K562 (cell line): ENCODE measurements around the gene TMC1. TPM values are rescaled to one million over a fixed set of nuclear protein-coding genes. Genes with fewer than 3 reads are reported as not detected.

ENCODE experiments used
- ATAC-seq: fragments of 200-7000 bp; cut with Tn5 transposase; 3 replicates; pipeline ENCODE4 v1.9.1; 2020; ENCODE audit warnings: moderate library complexity
- BruUV-seq: library from RNA; stranded (reverse); fragments of 400-500 nt; replicated peaks from 2 replicates; lab custom pipeline; 2021; lab: Mats Ljungman, UMichigan
- CTCF ChIA-PET: fragments of 300-600 bp; formaldehyde crosslinking; extraction: SDS; loops from one replicate; lab custom pipeline; 2021; ENCODE audit warnings: low intra/inter-chr PET ratio; lab: Yijun Ruan, JAX
- POLR2A ChIA-PET: fragments of 300-600, 350-650 bp; sonication (Branson Sonifier 250); formaldehyde crosslinking; extraction: SDS; loops from one replicate; lab custom pipeline; 2021; ENCODE audit warnings: antibody characterized with exemption, inconsistent platforms; lab: Yijun Ruan, JAX
- DNase-seq, 4 experiments: peaks; one replicate each; pipeline versions ENCODE4 v3.0.0 to v3.0.0-alpha.2; 2011 to 2018; ENCODE audit warnings: low spot score in 3 of 4, mixed read lengths in 3 of 4; ENCODE audit errors: extremely low read depth in 1 of 4
- FAIRE-seq: peaks from 2 replicates; lab custom pipeline; 2011; peaks lifted over from hg19 to GRCh38; lab: Jason Lieb, UNC
- H2AFZ ChIP-seq: 2 replicates; pipeline ENCODE4 v1.6.0; 2011; ENCODE audit warnings: low read depth, low read length, control low read depth, inconsistent platforms
- H3K27ac ChIP-seq: fragments of 200-600 bp; 3 replicates; pipeline ENCODE4 v1.8.0; 2011; ENCODE audit warnings: low read depth, mild to moderate bottlenecking, control low read depth, inconsistent platforms, low read length, moderate library complexity, mixed read lengths; ENCODE audit errors: extremely low read depth
- H3K27me3 ChIP-seq, 2 experiments: fragments of 300-600 bp in 1 of 2; 2 replicates in 1 of 2; 3 replicates in 1 of 2; pipeline versions ENCODE4 v1.6.0 to v1.8.0; 2011; ENCODE audit warnings: inconsistent platforms in 2 of 2, low read length in 2 of 2, mild to moderate bottlenecking in 1 of 2, mixed read lengths in 1 of 2, moderate library complexity in 1 of 2; ENCODE audit not compliant: control insufficient read depth in 2 of 2, insufficient read depth in 2 of 2
- H3K36me3 ChIP-seq: fragments of 300-600 bp; 3 replicates; pipeline ENCODE4 v1.8.0; 2011; ENCODE audit warnings: mild to moderate bottlenecking, low read length, inconsistent platforms; ENCODE audit not compliant: control insufficient read depth, insufficient read depth
- H3K4me1 ChIP-seq, 2 experiments: fragments of 200-600 bp in 1 of 2; replicated peaks in 1 of 2; 2 replicates in 1 of 2; 3 replicates in 1 of 2; pipeline versions ENCODE4 v1.5.1 to v1.8.0; 2011; ENCODE audit warnings: inconsistent platforms in 2 of 2, low read length in 2 of 2, mild to moderate bottlenecking in 1 of 2, mixed read lengths in 1 of 2, moderate library complexity in 1 of 2; ENCODE audit not compliant: control insufficient read depth in 2 of 2, insufficient read depth in 2 of 2
- H3K4me2 ChIP-seq: 2 replicates; pipeline ENCODE4 v1.6.1; 2011; ENCODE audit warnings: low read length, control low read depth, inconsistent platforms, mixed read lengths; ENCODE audit not compliant: insufficient read depth
- H3K4me3 ChIP-seq: fragments of 200-600 bp; sonication (generic), shearing (Covaris generic); 2 replicates; pipeline ENCODE4 v1.5.1; 2016; ENCODE audit warnings: control low read depth, inconsistent platforms
- H3K79me2 ChIP-seq: fragments of 200-600 bp; 3 replicates; pipeline ENCODE4 v1.8.0; 2011; ENCODE audit warnings: low read length, inconsistent platforms; ENCODE audit not compliant: control insufficient read depth, insufficient read depth
- H3K9ac ChIP-seq, 2 experiments: 2 replicates each; pipeline versions ENCODE4 v1.6.0 to v1.6.1; 2011; ENCODE audit warnings: low read depth in 2 of 2, low read length in 2 of 2, control low read depth in 1 of 2, inconsistent platforms in 1 of 2, mild to moderate bottlenecking in 1 of 2, mixed read lengths in 1 of 2; ENCODE audit not compliant: insufficient read depth in 1 of 2
- H3K9me1 ChIP-seq: one replicate; pipeline ENCODE4 v1.6.0; 2011; ENCODE audit warnings: inconsistent platforms, mild to moderate bottlenecking, low read length, moderate library complexity; ENCODE audit not compliant: control insufficient read depth, insufficient read depth
- H3K9me3 ChIP-seq: replicated peaks from 2 replicates; pipeline ENCODE4 v1.5.1; 2011; ENCODE audit warnings: low read depth, low read length, inconsistent platforms; ENCODE audit not compliant: control insufficient read depth, insufficient read depth
- H4K20me1 ChIP-seq: replicated peaks from 2 replicates; pipeline ENCODE4 v1.6.1; 2011; ENCODE audit warnings: low read length, inconsistent platforms, mixed read lengths; ENCODE audit not compliant: control insufficient read depth, insufficient read depth
- EGR1 ChIP-seq: fragments of 450-650 bp; conservative IDR thresholded peaks from 2 replicates; pipeline ENCODE4 v1.6.1; 2017; ENCODE audit warnings: mild to moderate bottlenecking
- GATAD2B ChIP-seq: fragments of 450-650 bp; IDR thresholded peaks from 2 replicates; pipeline ENCODE4 v1.6.1; 2017; ENCODE audit warnings: mild to moderate bottlenecking, borderline replicate concordance
- MCM3 ChIP-seq: fragments of 450-650 bp; IDR thresholded peaks from 2 replicates; pipeline ENCODE4 v1.6.1; 2016
- MEIS2 ChIP-seq: fragments of 450-650 bp; IDR thresholded peaks from 2 replicates; pipeline ENCODE4 v1.6.1; 2014; ENCODE audit warnings: mild to moderate bottlenecking; ENCODE audit not compliant: partially characterized antibody
- SMARCA4 ChIP-seq: fragments of 450-650 bp; IDR thresholded peaks from 2 replicates; pipeline ENCODE4 v1.6.1; 2016
- TGIF2 ChIP-seq: sonication (generic); formaldehyde crosslinking; IDR thresholded peaks from 2 replicates; pipeline ENCODE4 v1.8.1; 2022; ENCODE audit warnings: mild to moderate bottlenecking, missing genetic modification reagents, moderate library complexity
- ZNF140 ChIP-seq: fragments of 250-450 bp; sonication (Bioruptor Pico); IDR thresholded peaks from 2 replicates; pipeline ENCODE4 v1.8.0; 2021; ENCODE audit warnings: moderate library complexity, mild to moderate bottlenecking, inconsistent platforms
- ZNF143 ChIP-seq: sonication (generic); formaldehyde crosslinking; IDR thresholded peaks from 2 replicates; pipeline ENCODE4 v1.9.0; 2022; ENCODE audit warnings: mild to moderate bottlenecking, missing genetic modification reagents
- ZNF232 ChIP-seq: sonication (generic); formaldehyde crosslinking; IDR thresholded peaks from 2 replicates; pipeline ENCODE4 v1.8.0; 2022; ENCODE audit warnings: mild to moderate bottlenecking, missing genetic modification reagents
- ZNF551 ChIP-seq: fragments of 250-450 bp; sonication (Bioruptor Pico); IDR thresholded peaks from 2 replicates; pipeline ENCODE4 v1.5.0; 2021; ENCODE audit warnings: mild to moderate bottlenecking, moderate library complexity
- ZNF57 ChIP-seq: fragments of 450-650 bp; formaldehyde crosslinking; IDR thresholded peaks from 2 replicates; pipeline ENCODE4 v1.4.0; 2020; ENCODE audit warnings: mild to moderate bottlenecking, moderate library complexity
- whole genome bisulfite sequencing: fragments of 100-300 bp; shearing (Covaris generic); methylation state at CpG from one replicate; pipeline ENCODE4 v1.1.6; 2016; ENCODE audit warnings: low coverage, mixed read lengths; ENCODE audit not compliant: insufficient coverage; ENCODE audit errors: missing lambda C conversion rate; 5-methylcytosine and 5-hydroxymethylcytosine counted together
- in situ Hi-C: fragments of 300-500 bp; cut with MboI; formaldehyde crosslinking; loops from 4 replicates; pipeline ENCODE4 v1.15.0; 2018; ENCODE audit warnings: inconsistent platforms, mixed read lengths
- intact Hi-C: fragments of 100-400 bp; cut with micrococcal nuclease; formaldehyde crosslinking; loops from 2 replicates; pipeline ENCODE4 v1.14.2; 2022
- polyA plus RNA-seq, 8 experiments: library from polyadenylated mRNA; depleted of rRNA in 4 of 8; stranded (reverse) in 5 of 8; unstranded in 3 of 8; fragments of >200 nt; fragmentation: Nextera tagmentation in 2 of 8; fragmentation: Illumina TruSeq in 1 of 8; extraction: Ambion mirVana in 2 of 8; extraction: Trizol in 1 of 8; gene quantifications; 2 replicates each; pipeline versions ENCODE4 v1.2.1 to v1.2.3, GENCODE V29; 2011 to 2014; ENCODE audit warnings: inconsistent platforms in 1 of 8, missing spikeins in 1 of 8
- total RNA-seq, 7 experiments: library from RNA; depleted of rRNA in 6 of 7; stranded (reverse); fragments of >200 nt in 6 of 7; fragmentation: Illumina TruSeq in 2 of 7; extraction: Trizol in 2 of 7; gene quantifications; 2 replicates each; pipeline versions ENCODE4 v1.2.1 to v1.2.3, GENCODE V29; 2011 to 2021; ENCODE audit warnings: low replicate concordance in 1 of 7
- TF ChIP-seq, protein P1 (sequence below), 2 experiments: IDR thresholded peaks; 2 replicates each; pipeline ENCODE4 v1.6.1; 2012; ENCODE audit warnings: improper control_type of control experiment in 2 of 2, low read depth in 2 of 2, low read length in 2 of 2, borderline replicate concordance in 1 of 2

TMC1 gene
- total and polyA plus RNA-seq, 9 of the 15 experiments (the other 6 are each of a cell fraction or from before 2014, with no cell fraction given): 0.10 to 0.15 TPM; not detected in 7

DNA sequence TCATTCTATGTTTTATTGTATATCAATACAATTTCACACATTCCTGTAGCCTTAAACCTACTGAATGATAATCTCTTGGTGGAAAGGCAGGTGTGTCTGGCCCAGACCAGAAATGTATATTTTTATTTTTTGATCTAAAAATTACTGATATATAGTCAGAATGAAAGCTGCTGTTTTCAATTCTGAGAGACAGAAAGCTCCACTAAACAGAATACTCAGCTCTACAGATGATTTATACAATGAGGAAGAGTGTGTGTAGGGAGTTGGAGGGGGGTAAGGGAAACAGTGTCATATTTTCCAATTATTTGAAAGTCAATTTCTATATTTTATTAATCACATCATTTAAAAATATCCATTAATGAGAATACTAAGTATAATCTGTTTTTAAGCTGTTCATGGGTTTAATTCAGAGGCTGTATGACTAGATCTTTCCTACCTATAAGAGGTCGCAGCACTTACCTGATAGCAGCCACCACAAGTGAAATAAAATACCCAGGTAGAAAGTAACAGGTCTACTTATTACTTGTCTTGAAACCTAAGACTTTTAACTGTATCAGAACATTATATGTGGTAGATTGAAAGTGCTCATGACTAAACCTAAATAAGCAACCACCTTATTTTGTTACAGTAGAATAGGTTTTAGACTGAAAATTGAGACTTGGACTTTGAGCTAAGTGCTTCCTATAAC, 183.4 kb downstream of the TMC1 start:
- POLR2A ChIA-PET: no interaction called here
- Histone ChIP-seq H3K9me1 (no peaks in the 10 kb centered on the region), H3K36me3 (no peaks in the 10 kb centered on the region), H3K4me3 (no peak overlapping the region), H3K4me1 (no peaks in the 10 kb centered on the region), H3K9me3 (no peaks in the 10 kb centered on the region), H3K9ac (no peak overlapping the region), H3K79me2 (no peaks in the 10 kb centered on the region), H3K27me3 (no peaks in the 10 kb centered on the region), H4K20me1 (no peaks in the 10 kb centered on the region), H2AFZ (no peak overlapping the region), H3K27ac (no peak overlapping the region), H3K4me2 (no peak overlapping the region)
- TF ChIP-seq ZNF57 (CRISPR knock-in tag) (no peak), MEIS2 (no peak), ZNF143 (CRISPR knock-in tag) (no peak), TGIF2 (CRISPR knock-in tag) (no peak), ZNF232 (CRISPR knock-in tag) (no peak), ZNF140 (CRISPR knock-in tag) (no peak), SMARCA4 (no peak), MCM3 (no peak), GATAD2B (no peak), EGR1 (no peak), ZNF551 (CRISPR knock-in tag) (no peak)
- TF ChIP-seq, protein P1, sequence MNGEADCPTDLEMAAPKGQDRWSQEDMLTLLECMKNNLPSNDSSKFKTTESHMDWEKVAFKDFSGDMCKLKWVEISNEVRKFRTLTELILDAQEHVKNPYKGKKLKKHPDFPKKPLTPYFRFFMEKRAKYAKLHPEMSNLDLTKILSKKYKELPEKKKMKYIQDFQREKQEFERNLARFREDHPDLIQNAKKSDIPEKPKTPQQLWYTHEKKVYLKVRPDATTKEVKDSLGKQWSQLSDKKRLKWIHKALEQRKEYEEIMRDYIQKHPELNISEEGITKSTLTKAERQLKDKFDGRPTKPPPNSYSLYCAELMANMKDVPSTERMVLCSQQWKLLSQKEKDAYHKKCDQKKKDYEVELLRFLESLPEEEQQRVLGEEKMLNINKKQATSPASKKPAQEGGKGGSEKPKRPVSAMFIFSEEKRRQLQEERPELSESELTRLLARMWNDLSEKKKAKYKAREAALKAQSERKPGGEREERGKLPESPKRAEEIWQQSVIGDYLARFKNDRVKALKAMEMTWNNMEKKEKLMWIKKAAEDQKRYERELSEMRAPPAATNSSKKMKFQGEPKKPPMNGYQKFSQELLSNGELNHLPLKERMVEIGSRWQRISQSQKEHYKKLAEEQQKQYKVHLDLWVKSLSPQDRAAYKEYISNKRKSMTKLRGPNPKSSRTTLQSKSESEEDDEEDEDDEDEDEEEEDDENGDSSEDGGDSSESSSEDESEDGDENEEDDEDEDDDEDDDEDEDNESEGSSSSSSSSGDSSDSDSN (IDR thresholded peaks at IDR 0.05; ENCODE audit: borderline replicate concordance in 1 of 2, low read depth in 2 of 2, low read length in 2 of 2): no peak
- no peak for ATAC-seq
- in situ Hi-C loops (no loop called here), intact Hi-C loops (loop anchor here (10.0 kb wide), 1 partner anchor 60 kb away; no protein-coding TSS in a partner anchor)
- CTCF ChIA-PET: no interaction called here
- 0% methylated on average over 1 of the region's 1 CpG for whole genome bisulfite sequencing
- no TSS peak for BruUV-seq
- FAIRE-seq: no peak
- DNase-seq: no peak
